WTC11 (cell line): ENCODE measurements around the gene SPECC1L. TPM values are rescaled to one million over a fixed set of nuclear protein-coding genes. Genes with fewer than 3 reads are reported as not detected.

Source experiments
- ATAC-seq: fragments of 200-7000 bp; cut with Tn5 transposase; 2 replicates; pipeline ENCODE4 v1.10.0; 2021; ENCODE audit warnings: mild to moderate bottlenecking, moderate library complexity
- CTCF ChIA-PET: fragments of 300-600 bp; sonication (Branson Sonifier 250); formaldehyde crosslinking; loops from one replicate; lab custom pipeline; 2021; ENCODE audit warnings: antibody characterized with exemption; lab: Charles Lee
- POLR2A ChIA-PET: fragments of 350-600 bp; sonication (Branson Sonifier 250); formaldehyde crosslinking; loops from one replicate; lab custom pipeline; 2021; ENCODE audit warnings: antibody characterized with exemption; lab: Charles Lee
- DNase-seq: peaks from one replicate; pipeline ENCODE4 v3.0.0; 2021; ENCODE audit warnings: low spot score
- H3K27ac Mint-ChIP-seq: 2 replicates; pipeline ENCODE4 v1.8.0; 2021; ENCODE audit warnings: mixed read lengths
- H3K27me3 Mint-ChIP-seq: 2 replicates; pipeline ENCODE4 v1.8.0; 2021; ENCODE audit warnings: low read depth, mild to moderate bottlenecking, moderate library complexity, mixed read lengths
- H3K36me3 Mint-ChIP-seq: 2 replicates; pipeline ENCODE4 v1.8.0; 2021; ENCODE audit warnings: mixed read lengths
- H3K4me1 Mint-ChIP-seq: 2 replicates; pipeline ENCODE4 v1.8.0; 2022; ENCODE audit warnings: mixed read lengths
- H3K4me3 Mint-ChIP-seq: 2 replicates; pipeline ENCODE4 v1.8.0; 2021; ENCODE audit warnings: mild to moderate bottlenecking, moderate library complexity, mixed read lengths
- H3K9me3 Mint-ChIP-seq: 2 replicates; pipeline ENCODE4 v1.8.0; 2021; ENCODE audit warnings: mixed read lengths
- ATF1 ChIP-seq: sonication (generic); formaldehyde crosslinking; IDR thresholded peaks from 2 replicates; pipeline ENCODE4 v1.8.1; 2023; ENCODE audit warnings: mild to moderate bottlenecking, moderate library complexity, missing genetic modification reagents
- CREM ChIP-seq: sonication (generic); formaldehyde crosslinking; IDR thresholded peaks from 2 replicates; pipeline ENCODE4 v1.8.1; 2022; ENCODE audit warnings: mild to moderate bottlenecking, missing genetic modification reagents, moderate library complexity
- GABPB1 ChIP-seq: sonication (generic); formaldehyde crosslinking; IDR thresholded peaks from 2 replicates; pipeline ENCODE4 v1.8.1; 2023; ENCODE audit warnings: mild to moderate bottlenecking, missing genetic modification reagents
- GTF2I ChIP-seq: fragments of 250-450 bp; sonication (Bioruptor Pico); conservative IDR thresholded peaks from 2 replicates; pipeline ENCODE4 v1.4.0; 2021; ENCODE audit warnings: mild to moderate bottlenecking
- HMGA2 ChIP-seq: fragments of 250-450 bp; sonication (Bioruptor Pico); IDR thresholded peaks from 2 replicates; pipeline ENCODE4 v1.4.0; 2021; ENCODE audit warnings: mild to moderate bottlenecking, moderate library complexity
- JAZF1 ChIP-seq: fragments of 250-450 bp; sonication (Bioruptor Pico); IDR thresholded peaks from 2 replicates; pipeline ENCODE4 v1.9.0; 2021; ENCODE audit warnings: moderate library complexity, mild to moderate bottlenecking, inconsistent platforms
- JUN ChIP-seq: sonication (generic); formaldehyde crosslinking; IDR thresholded peaks from 2 replicates; pipeline ENCODE4 v1.8.0; 2023; ENCODE audit warnings: mild to moderate bottlenecking, missing genetic modification reagents
- NR2C2 ChIP-seq: sonication (generic); formaldehyde crosslinking; IDR thresholded peaks from 2 replicates; pipeline ENCODE4 v1.8.0; 2022; ENCODE audit warnings: mild to moderate bottlenecking, missing genetic modification reagents
- NR3C1 ChIP-seq: sonication (generic); formaldehyde crosslinking; conservative IDR thresholded peaks from 2 replicates; pipeline ENCODE4 v1.8.1; 2023; ENCODE audit warnings: low read depth, mild to moderate bottlenecking, missing genetic modification reagents
- RORB ChIP-seq: fragments of 250-450 bp; sonication (Bioruptor Pico); IDR thresholded peaks from 2 replicates; pipeline ENCODE4 v1.9.0; 2021; ENCODE audit warnings: mild to moderate bottlenecking
- SMAD3 ChIP-seq: sonication (generic); formaldehyde crosslinking; IDR thresholded peaks from 2 replicates; pipeline ENCODE4 v1.8.0; 2022; ENCODE audit warnings: missing genetic modification reagents, mild to moderate bottlenecking, borderline replicate concordance
- TEAD4 ChIP-seq: sonication (generic); formaldehyde crosslinking; IDR thresholded peaks from 2 replicates; pipeline ENCODE4 v1.8.0; 2022; ENCODE audit warnings: mild to moderate bottlenecking, missing genetic modification reagents
- ZNF219 ChIP-seq: sonication (generic); formaldehyde crosslinking; IDR thresholded peaks from 2 replicates; pipeline ENCODE4 v1.8.0; 2023; ENCODE audit warnings: missing genetic modification reagents, mild to moderate bottlenecking, borderline replicate concordance
- ZNF671 ChIP-seq: fragments of 250-450 bp; sonication (Bioruptor Pico); IDR thresholded peaks from 2 replicates; pipeline ENCODE4 v1.8.0; 2021; ENCODE audit warnings: mild to moderate bottlenecking
- total RNA-seq: library from RNA; stranded (reverse); gene quantifications from 3 replicates; pipeline ENCODE4 v1.2.3, GENCODE V29; 2021
- TF ChIP-seq, protein P1 (sequence below): sonication (generic); formaldehyde crosslinking; IDR thresholded peaks from 2 replicates; pipeline ENCODE4 v1.8.0; 2022; ENCODE audit warnings: mild to moderate bottlenecking, missing genetic modification reagents
- TF ChIP-seq, protein P2 (sequence below): sonication (generic); formaldehyde crosslinking; IDR thresholded peaks from 2 replicates; pipeline ENCODE4 v1.8.1; 2023; ENCODE audit warnings: mild to moderate bottlenecking, moderate library complexity, missing genetic modification reagents
- TF ChIP-seq, protein P3 (sequence below): sonication (generic); formaldehyde crosslinking; IDR thresholded peaks from 2 replicates; pipeline ENCODE4 v1.8.0; 2022; ENCODE audit warnings: mild to moderate bottlenecking, missing genetic modification reagents
- TF ChIP-seq, protein P4 (sequence below): fragments of 250-450 bp; sonication (Bioruptor Pico); IDR thresholded peaks from 2 replicates; pipeline ENCODE4 v1.9.0; 2021; ENCODE audit warnings: mild to moderate bottlenecking
- TF ChIP-seq, protein P5 (sequence below): sonication (generic); formaldehyde crosslinking; IDR thresholded peaks from 2 replicates; pipeline ENCODE4 v1.8.1; 2022; ENCODE audit warnings: missing genetic modification reagents, borderline replicate concordance
- TF ChIP-seq, protein P6 (sequence below): sonication (generic); formaldehyde crosslinking; IDR thresholded peaks from 2 replicates; pipeline ENCODE4 v1.8.1; 2022; ENCODE audit warnings: low read depth, mild to moderate bottlenecking, moderate library complexity, missing genetic modification reagents, borderline replicate concordance

SPECC1L gene
- total RNA-seq, 1 experiment from 2014 or later: 44.6 TPM

DNA sequence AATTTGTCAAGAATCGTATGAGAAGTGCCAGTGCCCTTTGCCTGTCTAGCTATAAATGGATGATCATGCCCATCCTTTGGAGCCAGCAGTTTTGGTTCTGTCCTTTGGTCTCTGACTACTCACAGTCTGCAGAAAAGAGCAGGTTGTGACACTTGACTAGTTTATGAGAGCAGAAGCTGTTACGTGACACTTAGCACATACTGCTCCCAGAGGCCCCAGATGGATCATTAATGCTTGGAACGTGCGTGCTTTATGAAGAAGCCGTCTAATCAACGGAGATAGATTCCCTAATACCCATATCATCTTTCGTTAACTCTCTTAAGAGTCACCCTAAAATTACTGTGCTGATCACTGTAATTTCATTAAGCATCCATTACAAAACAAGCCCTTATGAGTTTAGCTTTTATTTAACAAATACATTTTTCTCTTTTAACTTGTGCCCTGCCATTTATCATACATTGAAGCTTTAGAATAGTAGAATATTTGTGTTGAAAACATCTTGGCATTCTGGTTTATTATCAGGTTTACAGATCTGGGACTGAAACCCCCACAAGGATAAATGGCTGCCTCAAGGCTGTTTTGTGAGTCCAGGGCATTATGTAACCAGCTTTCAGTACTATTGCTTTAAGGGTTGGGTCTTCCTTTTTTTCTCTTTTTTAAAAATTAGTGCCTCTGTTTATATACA, 109.7 kb downstream of the SPECC1L start (continued):
- TF ChIP-seq, protein P1, sequence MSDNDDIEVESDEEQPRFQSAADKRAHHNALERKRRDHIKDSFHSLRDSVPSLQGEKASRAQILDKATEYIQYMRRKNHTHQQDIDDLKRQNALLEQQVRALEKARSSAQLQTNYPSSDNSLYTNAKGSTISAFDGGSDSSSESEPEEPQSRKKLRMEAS (CRISPR knock-in tag): no peak
- no peak for TF ChIP-seq NR2C2 (CRISPR knock-in tag)
- TF ChIP-seq GABPB1 (CRISPR knock-in tag): no peak
- TF ChIP-seq, protein P2, sequence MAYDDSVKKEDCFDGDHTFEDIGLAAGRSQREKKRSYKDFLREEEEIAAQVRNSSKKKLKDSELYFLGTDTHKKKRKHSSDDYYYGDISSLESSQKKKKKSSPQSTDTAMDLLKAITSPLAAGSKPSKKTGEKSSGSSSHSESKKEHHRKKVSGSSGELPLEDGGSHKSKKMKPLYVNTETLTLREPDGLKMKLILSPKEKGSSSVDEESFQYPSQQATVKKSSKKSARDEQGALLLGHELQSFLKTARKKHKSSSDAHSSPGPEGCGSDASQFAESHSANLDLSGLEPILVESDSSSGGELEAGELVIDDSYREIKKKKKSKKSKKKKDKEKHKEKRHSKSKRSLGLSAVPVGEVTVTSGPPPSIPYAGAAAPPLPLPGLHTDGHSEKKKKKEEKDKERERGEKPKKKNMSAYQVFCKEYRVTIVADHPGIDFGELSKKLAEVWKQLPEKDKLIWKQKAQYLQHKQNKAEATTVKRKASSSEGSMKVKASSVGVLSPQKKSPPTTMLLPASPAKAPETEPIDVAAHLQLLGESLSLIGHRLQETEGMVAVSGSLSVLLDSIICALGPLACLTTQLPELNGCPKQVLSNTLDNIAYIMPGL (CRISPR knock-in tag): no peak
- TF ChIP-seq RORB (CRISPR knock-in tag): no peak
- no peak for TF ChIP-seq SMAD3 (CRISPR knock-in tag)

DNA sequence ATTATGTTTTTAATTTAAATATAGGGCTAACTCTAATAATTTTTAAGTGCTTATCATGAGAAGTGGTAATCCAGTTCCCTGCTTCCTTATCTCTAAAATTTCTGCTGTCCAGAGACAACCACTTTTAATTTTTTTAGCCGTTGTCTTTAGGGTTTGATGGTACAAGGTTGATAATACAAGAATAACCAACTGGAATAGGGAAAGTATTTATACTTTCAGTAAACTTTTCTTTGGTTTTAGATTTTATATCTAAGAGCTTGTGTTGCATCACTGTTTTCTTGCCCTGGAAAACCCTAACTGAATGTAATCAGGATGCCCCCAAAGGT, 110.2 kb downstream of the SPECC1L start:
- Mint-ChIP-seq H3K4me1 (no peaks in the 10 kb centered on the region), H3K27ac (no peak overlapping the region), H3K36me3 (peaks cover 20% of the 10 kb centered on the region), H3K27me3 (no peaks in the 10 kb centered on the region), H3K9me3 (no peaks in the 10 kb centered on the region), H3K4me3 (no peak overlapping the region)
- no peak for ATAC-seq
- CTCF ChIA-PET: no interaction called here
- no peak for TF ChIP-seq GTF2I (CRISPR knock-in tag)
- no peak for TF ChIP-seq ZNF219
- no peak for TF ChIP-seq TEAD4 (CRISPR knock-in tag)
- TF ChIP-seq, protein P3, sequence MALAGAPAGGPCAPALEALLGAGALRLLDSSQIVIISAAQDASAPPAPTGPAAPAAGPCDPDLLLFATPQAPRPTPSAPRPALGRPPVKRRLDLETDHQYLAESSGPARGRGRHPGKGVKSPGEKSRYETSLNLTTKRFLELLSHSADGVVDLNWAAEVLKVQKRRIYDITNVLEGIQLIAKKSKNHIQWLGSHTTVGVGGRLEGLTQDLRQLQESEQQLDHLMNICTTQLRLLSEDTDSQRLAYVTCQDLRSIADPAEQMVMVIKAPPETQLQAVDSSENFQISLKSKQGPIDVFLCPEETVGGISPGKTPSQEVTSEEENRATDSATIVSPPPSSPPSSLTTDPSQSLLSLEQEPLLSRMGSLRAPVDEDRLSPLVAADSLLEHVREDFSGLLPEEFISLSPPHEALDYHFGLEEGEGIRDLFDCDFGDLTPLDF (CRISPR knock-in tag): no peak
- TF ChIP-seq, protein P1 (CRISPR knock-in tag): no peak
- TF ChIP-seq, protein P4, sequence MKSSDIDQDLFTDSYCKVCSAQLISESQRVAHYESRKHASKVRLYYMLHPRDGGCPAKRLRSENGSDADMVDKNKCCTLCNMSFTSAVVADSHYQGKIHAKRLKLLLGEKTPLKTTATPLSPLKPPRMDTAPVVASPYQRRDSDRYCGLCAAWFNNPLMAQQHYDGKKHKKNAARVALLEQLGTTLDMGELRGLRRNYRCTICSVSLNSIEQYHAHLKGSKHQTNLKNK (CRISPR knock-in tag): no peak
- TF ChIP-seq NR2C2 (CRISPR knock-in tag): no peak
- no peak for TF ChIP-seq NR3C1 (CRISPR knock-in tag)
- TF ChIP-seq ATF1 (CRISPR knock-in tag): no peak
- TF ChIP-seq ZNF671: no peak
- TF ChIP-seq, protein P5, sequence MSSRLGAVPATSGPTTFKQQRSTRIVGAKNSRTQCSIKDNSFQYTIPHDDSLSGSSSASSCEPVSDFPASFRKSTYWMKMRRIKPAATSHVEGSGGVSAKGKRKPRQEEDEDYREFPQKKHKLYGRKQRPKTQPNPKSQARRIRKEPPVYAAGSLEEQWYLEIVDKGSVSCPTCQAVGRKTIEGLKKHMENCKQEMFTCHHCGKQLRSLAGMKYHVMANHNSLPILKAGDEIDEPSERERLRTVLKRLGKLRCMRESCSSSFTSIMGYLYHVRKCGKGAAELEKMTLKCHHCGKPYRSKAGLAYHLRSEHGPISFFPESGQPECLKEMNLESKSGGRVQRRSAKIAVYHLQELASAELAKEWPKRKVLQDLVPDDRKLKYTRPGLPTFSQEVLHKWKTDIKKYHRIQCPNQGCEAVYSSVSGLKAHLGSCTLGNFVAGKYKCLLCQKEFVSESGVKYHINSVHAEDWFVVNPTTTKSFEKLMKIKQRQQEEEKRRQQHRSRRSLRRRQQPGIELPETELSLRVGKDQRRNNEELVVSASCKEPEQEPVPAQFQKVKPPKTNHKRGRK: no peak
- no peak for TF ChIP-seq HMGA2
- no peak for TF ChIP-seq JUN (CRISPR knock-in tag)
- no peak for TF ChIP-seq CREM (CRISPR knock-in tag)
- TF ChIP-seq, protein P6, sequence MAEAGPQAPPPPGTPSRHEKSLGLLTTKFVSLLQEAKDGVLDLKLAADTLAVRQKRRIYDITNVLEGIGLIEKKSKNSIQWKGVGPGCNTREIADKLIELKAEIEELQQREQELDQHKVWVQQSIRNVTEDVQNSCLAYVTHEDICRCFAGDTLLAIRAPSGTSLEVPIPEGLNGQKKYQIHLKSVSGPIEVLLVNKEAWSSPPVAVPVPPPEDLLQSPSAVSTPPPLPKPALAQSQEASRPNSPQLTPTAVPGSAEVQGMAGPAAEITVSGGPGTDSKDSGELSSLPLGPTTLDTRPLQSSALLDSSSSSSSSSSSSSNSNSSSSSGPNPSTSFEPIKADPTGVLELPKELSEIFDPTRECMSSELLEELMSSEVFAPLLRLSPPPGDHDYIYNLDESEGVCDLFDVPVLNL (CRISPR knock-in tag): no peak
- no peak for TF ChIP-seq JAZF1
- no peak for DNase-seq
- POLR2A ChIA-PET: interaction anchor here (0.6 kb wide), 1 partner anchor 129 kb away, joined by 3 read pairs; no protein-coding TSS in a partner anchor
